ENCODE results near the gene RAB18.
"Not testable (repeated sequence)": the region's sequence is repeated elsewhere in the genome, so short reads cannot be mapped to it uniquely, and the experiment has no call there.

Gene RAB18

DNA sequence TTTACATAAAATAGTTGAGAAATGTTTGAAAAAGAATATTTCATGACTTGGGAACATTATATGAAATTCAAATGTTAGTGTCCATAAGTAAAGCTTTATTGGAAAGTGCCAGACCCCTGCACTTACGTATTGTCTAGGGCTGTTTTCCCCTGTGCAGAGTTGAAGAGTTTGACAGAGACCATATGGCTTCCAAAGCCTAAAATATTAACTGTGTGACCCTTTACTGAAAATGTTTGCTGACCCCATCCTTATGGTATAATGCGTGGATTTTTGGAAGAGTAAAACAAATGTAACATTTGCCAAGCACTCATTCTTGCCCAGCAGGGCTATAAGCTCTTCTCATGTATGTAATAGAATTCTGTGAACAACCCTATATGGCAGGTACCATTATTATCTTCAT lies 40.1 kb upstream of the RAB18 start:
- Mint-ChIP-seq H3K4me3 (no peak overlapping the region), H3K36me3 (ENCODE audit: low read depth) (no peaks in the 10 kb centered on the region), H3K27me3 (ENCODE audit: low read depth, poor library complexity) (peaks cover 3% of the 10 kb centered on the region), H3K9me3 (no peaks in the 10 kb centered on the region), H3K4me1 (no peaks in the 10 kb centered on the region), H3K27ac (no peak overlapping the region)
- TF ChIP-seq, protein P1, sequence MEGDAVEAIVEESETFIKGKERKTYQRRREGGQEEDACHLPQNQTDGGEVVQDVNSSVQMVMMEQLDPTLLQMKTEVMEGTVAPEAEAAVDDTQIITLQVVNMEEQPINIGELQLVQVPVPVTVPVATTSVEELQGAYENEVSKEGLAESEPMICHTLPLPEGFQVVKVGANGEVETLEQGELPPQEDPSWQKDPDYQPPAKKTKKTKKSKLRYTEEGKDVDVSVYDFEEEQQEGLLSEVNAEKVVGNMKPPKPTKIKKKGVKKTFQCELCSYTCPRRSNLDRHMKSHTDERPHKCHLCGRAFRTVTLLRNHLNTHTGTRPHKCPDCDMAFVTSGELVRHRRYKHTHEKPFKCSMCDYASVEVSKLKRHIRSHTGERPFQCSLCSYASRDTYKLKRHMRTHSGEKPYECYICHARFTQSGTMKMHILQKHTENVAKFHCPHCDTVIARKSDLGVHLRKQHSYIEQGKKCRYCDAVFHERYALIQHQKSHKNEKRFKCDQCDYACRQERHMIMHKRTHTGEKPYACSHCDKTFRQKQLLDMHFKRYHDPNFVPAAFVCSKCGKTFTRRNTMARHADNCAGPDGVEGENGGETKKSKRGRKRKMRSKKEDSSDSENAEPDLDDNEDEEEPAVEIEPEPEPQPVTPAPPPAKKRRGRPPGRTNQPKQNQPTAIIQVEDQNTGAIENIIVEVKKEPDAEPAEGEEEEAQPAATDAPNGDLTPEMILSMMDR (IDR thresholded peaks at IDR 0.05): no peak
- DNase-seq: no peak

DNA sequence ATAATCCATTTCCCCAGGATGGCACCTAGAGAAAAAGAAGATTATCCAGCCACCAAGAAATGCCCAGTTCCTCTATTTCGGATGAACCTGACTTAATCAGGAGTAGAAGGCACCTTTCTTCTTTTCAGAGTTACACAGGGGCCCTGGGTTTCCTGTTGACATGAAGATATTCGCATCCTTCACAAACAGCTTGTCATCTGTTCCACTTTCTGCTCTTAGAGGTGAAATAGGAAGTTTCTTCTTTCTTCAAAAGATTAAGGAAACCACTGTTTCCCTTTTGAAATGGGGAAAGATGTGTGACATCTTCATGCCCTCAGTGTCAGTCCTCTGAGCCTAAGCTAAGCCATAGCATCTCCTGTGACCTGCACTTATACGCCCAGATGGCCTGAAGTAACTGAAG lies 39.1 kb upstream of the RAB18 start:
- Mint-ChIP-seq H3K27ac (no peak overlapping the region), H3K4me1 (no peaks in the 10 kb centered on the region), H3K27me3 (ENCODE audit: low read depth, poor library complexity) (peaks cover 3% of the 10 kb centered on the region), H3K9me3 (no peaks in the 10 kb centered on the region), H3K36me3 (ENCODE audit: low read depth) (no peaks in the 10 kb centered on the region), H3K4me3 (no peak overlapping the region)
- no peak for DNase-seq
- TF ChIP-seq, protein P1 (IDR thresholded peaks at IDR 0.05): no peak

DNA sequence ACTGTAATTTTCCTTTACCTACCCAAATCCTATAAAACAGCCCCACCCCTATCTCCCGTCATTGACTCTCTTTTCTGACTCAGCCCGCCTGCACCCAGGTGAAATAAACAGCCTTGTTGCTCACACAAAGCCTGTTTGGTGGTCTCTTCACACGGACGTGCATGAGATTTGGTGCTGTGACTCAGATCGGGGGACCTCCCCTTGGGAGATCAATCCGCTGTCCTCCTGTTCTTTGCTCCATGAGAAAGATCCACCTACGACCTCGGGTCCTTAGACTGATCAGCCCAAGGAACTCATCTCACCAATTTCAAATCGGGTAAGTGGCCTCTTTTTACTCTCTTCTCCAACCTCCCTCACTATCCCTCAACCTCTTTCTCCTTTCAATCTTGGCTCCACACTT lies 38.5 kb upstream of the RAB18 start:
- H3K9me3 Mint-ChIP-seq; H3K4me3 Mint-ChIP-seq; H3K4me1 Mint-ChIP-seq; H3K36me3 Mint-ChIP-seq (ENCODE audit: low read depth); H3K27me3 Mint-ChIP-seq (ENCODE audit: low read depth, poor library complexity); DNase-seq; H3K27ac Mint-ChIP-seq: not testable (repeated sequence)

DNA sequence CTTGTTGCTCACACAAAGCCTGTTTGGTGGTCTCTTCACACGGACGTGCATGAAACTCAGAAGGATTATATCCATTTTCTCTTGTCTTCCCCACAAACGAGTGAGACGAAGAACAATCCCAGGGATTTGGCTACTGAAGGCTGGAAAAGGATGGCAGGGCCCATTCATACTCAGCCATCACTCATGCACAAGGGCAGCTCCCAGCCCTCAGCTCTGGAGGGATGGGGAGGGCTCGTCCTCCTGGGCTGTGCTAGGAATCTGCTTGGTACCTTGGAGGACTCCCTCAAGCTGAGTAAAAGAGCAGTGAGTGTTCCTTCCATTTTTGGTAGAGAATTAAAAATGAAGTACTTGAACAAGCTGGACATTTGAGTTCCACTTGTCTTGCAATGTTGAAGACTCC lies 33.2 kb upstream of the RAB18 start:
- Mint-ChIP-seq H3K4me3 (no peak overlapping the region), H3K9me3 (no peaks in the 10 kb centered on the region), H3K27ac (no peak overlapping the region), H3K27me3 (ENCODE audit: low read depth, poor library complexity) (peaks cover 7% of the 10 kb centered on the region), H3K4me1 (no peaks in the 10 kb centered on the region), H3K36me3 (ENCODE audit: low read depth) (no peaks in the 10 kb centered on the region)
- DNase-seq: no peak
- TF ChIP-seq, protein P1 (IDR thresholded peaks at IDR 0.05): no peak

DNA sequence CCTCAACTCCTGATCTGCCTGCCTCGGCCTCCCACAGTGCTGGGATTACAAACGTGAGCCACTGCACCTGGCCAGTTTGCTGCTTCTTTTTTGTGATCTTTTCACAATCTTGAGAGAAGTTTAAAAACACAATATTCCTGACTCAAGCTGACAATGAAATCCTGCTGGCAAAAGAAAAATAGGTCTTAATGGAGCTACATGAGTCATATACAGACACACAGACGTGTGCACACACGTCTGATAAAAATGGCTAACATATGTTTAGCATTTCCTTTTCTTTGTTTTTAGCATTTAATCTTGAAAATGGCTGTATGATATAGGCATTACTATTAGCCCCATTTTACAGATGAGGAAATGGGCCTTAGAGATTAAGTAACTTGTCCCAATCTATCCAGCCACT lies 29.4 kb upstream of the RAB18 start:
- TF ChIP-seq, protein P1 (IDR thresholded peaks at IDR 0.05): no peak
- H3K4me1 Mint-ChIP-seq: no peaks in the 10 kb centered on the region
- DNase-seq: no peak
- H3K36me3 Mint-ChIP-seq (ENCODE audit: low read depth): no peaks in the 10 kb centered on the region
- no peak overlapping the region for H3K4me3 Mint-ChIP-seq
- H3K9me3 Mint-ChIP-seq: peaks cover 3% of the 10 kb centered on the region
- peaks cover 7% of the 10 kb centered on the region for H3K27me3 Mint-ChIP-seq (ENCODE audit: low read depth, poor library complexity)
- H3K27ac Mint-ChIP-seq: no peak overlapping the region

DNA sequence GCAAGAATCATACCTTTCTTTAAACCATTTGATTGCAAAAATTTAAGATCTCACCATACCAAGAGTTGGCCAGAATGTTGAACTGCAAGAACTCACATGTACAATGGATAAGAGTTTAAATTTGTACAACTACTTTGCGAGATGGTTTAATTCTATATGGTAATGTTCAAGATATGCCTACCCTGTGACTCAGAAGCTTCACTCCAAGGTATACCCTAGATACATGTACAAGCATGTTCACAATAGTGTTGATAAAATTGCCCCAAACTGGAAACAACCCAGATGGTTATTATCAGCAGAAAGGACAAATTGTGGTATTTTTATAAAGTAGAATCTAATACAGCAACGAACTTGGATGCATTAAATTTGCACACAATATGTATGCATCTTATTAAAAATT lies 25.1 kb upstream of the RAB18 start:
- Mint-ChIP-seq H3K27ac (no peak overlapping the region), H3K9me3 (peaks cover 3% of the 10 kb centered on the region), H3K36me3 (ENCODE audit: low read depth) (no peaks in the 10 kb centered on the region), H3K27me3 (ENCODE audit: low read depth, poor library complexity) (peaks cover 4% of the 10 kb centered on the region), H3K4me3 (no peak overlapping the region), H3K4me1 (no peaks in the 10 kb centered on the region)
- TF ChIP-seq, protein P1 (IDR thresholded peaks at IDR 0.05): no peak
- no peak for DNase-seq
